GM12892 (cell line): Measurements from ENCODE around the gene KCNT2.

Source experiments
- POLR2A ChIP-seq: IDR thresholded peaks from 2 replicates; pipeline ENCODE4 v1.6.1; 2011; ENCODE audit warnings: low read depth, low read length, control low read depth
- POLR2AphosphoS5 ChIP-seq: IDR thresholded peaks from 2 replicates; pipeline ENCODE4 v1.6.1; 2011; ENCODE audit warnings: low read depth, low read length, control low read depth
- TAF1 ChIP-seq: IDR thresholded peaks from 2 replicates; pipeline ENCODE4 v1.6.1; 2011; ENCODE audit warnings: low read depth, mild to moderate bottlenecking, control low read depth, low read length, borderline replicate concordance

GRCh38 chr1:196603651-196604050 is 4.6 kb downstream of the KCNT2 start:
- TF ChIP-seq POLR2A: no peak
- no peak for TF ChIP-seq POLR2AphosphoS5
- no peak for TF ChIP-seq TAF1
